ENCODE data around the gene SMARCD2. TPM values are rescaled to one million over a fixed set of nuclear protein-coding genes. Genes with fewer than 3 reads are reported as not detected.
"Not testable (repeated sequence)": the region's sequence is repeated elsewhere in the genome, so short reads cannot be mapped to it uniquely, and the experiment has no call there.

SMARCD2 gene
- total RNA-seq, 1 donor from 2014 or later: 80.7 TPM

DNA sequence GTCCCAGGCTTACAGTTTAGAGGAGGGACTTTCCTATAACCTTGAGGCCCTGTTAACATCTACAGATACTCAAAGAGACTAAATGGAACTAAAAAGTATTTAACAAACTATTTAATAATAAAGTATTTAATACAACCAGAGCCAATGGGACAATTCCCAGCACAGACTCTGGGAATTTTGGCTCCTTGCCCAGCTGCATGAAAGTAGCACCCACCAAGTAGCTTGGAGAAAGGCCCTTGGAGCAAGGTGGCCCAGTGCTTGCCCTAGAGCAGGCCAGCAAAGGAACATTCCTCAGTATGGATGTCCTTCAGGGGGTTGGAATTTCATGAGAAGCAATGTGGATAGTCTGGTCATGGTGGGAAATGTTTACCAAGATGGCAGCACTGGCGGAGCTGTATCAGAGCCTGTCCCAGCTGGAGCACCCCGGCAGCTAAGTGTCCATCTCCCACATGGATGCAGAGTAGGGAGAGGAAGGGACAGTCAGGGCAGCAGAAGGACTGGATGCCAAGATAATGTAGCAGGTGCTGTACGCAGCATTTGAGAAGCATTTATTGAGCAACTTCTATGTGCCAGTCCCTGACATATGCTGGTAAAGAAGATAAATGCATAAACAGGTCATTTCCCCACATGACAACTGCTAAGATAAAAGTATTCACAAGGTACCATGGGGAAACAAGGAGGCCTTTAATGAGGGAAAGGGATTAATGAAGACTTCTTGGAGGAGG is 5.2 kb upstream of the SMARCD2 start:
- H3K9me3 Mint-ChIP-seq: peaks cover 10% of the 10 kb centered on the region
- Histone ChIP-seq H3K9me3 (ENCODE audit: low read depth) (no peaks in the 10 kb centered on the region), H3K27ac (no peak overlapping the region), H3K27me3 (peaks cover 59% of the 10 kb centered on the region), H4K20me1 (ENCODE audit: low read depth) (no peaks in the 10 kb centered on the region), H3K36me3 (no peaks in the 10 kb centered on the region), H3K4me2 (no peak overlapping the region), H3K9ac (no peak overlapping the region), H3K4me3 (no peak overlapping the region), H3K4me1 (no peaks in the 10 kb centered on the region), H2AFZ (replicated peaks) (no peak overlapping the region), H3F3A (ENCODE audit: low read depth) (peaks cover 15% of the 10 kb centered on the region), H3K79me2 (ENCODE audit: low read depth) (no peaks in the 10 kb centered on the region)
- peak overlapping the region; percentile 28 for H3K4me3 Mint-ChIP-seq
- H3K27me3 Mint-ChIP-seq (ENCODE audit: insufficient read depth, low read depth): peaks cover 12% of the 10 kb centered on the region
- TF ChIP-seq, protein P1, sequence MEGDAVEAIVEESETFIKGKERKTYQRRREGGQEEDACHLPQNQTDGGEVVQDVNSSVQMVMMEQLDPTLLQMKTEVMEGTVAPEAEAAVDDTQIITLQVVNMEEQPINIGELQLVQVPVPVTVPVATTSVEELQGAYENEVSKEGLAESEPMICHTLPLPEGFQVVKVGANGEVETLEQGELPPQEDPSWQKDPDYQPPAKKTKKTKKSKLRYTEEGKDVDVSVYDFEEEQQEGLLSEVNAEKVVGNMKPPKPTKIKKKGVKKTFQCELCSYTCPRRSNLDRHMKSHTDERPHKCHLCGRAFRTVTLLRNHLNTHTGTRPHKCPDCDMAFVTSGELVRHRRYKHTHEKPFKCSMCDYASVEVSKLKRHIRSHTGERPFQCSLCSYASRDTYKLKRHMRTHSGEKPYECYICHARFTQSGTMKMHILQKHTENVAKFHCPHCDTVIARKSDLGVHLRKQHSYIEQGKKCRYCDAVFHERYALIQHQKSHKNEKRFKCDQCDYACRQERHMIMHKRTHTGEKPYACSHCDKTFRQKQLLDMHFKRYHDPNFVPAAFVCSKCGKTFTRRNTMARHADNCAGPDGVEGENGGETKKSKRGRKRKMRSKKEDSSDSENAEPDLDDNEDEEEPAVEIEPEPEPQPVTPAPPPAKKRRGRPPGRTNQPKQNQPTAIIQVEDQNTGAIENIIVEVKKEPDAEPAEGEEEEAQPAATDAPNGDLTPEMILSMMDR (IDR thresholded peaks at IDR 0.05): no peak
- TF ChIP-seq EZH2 (IDR thresholded peaks at IDR 0.05) (no peak), EZH2phosphoT487 (IDR thresholded peaks at IDR 0.05) (no peak)
- no peak for DNase-seq (ENCODE audit: low spot score)
- no peaks in the 10 kb centered on the region for H3K36me3 Mint-ChIP-seq
- peaks cover 10% of the 10 kb centered on the region for H3K4me1 Mint-ChIP-seq
- no peak overlapping the region for H3K27ac Mint-ChIP-seq

DNA sequence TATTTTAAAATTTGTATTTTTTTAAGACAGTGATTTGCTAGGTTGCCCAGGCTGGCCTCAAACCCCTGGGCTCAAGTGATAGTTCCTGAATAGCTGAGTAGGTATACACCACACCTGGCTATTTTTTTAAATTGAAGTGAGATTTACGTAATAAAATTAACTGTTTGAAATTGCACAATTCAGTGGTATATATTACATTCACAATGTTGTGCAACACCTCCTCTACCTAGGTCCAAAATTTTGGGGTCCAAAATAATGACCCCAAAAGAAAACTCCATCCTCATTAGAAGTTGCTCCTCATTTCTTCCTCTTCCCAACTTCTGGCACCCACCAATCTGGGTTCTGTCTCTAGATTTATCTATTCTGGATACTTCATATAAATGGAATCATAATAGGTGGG is 3.0 kb upstream of the SMARCD2 start:
- Histone ChIP-seq H3K9me3 (ENCODE audit: low read depth) (no peaks in the 10 kb centered on the region), H3K4me2 (no peak overlapping the region), H3K27me3 (peaks cover 59% of the 10 kb centered on the region), H3K79me2 (ENCODE audit: low read depth) (peaks cover 14% of the 10 kb centered on the region), H3K9ac (no peak overlapping the region), H3K27ac (no peak overlapping the region), H3F3A (ENCODE audit: low read depth) (peaks cover 23% of the 10 kb centered on the region), H4K20me1 (ENCODE audit: low read depth) (peaks cover 13% of the 10 kb centered on the region), H3K4me1 (peaks cover 7% of the 10 kb centered on the region), H2AFZ (replicated peaks) (no peak overlapping the region), H3K4me3 (no peak overlapping the region), H3K36me3 (no peaks in the 10 kb centered on the region)
- TF ChIP-seq, protein P1 (IDR thresholded peaks at IDR 0.05): no peak
- TF ChIP-seq EZH2 (IDR thresholded peaks at IDR 0.05): no peak
- TF ChIP-seq EZH2phosphoT487 (IDR thresholded peaks at IDR 0.05): no peak
- DNase-seq (ENCODE audit: low spot score): no peak
- Mint-ChIP-seq H3K4me1 (peaks cover 20% of the 10 kb centered on the region), H3K27ac (no peak overlapping the region), H3K9me3 (peaks cover 10% of the 10 kb centered on the region), H3K27me3 (ENCODE audit: insufficient read depth, low read depth) (peaks cover 12% of the 10 kb centered on the region), H3K36me3 (no peaks in the 10 kb centered on the region), H3K4me3 (no peak overlapping the region)

DNA sequence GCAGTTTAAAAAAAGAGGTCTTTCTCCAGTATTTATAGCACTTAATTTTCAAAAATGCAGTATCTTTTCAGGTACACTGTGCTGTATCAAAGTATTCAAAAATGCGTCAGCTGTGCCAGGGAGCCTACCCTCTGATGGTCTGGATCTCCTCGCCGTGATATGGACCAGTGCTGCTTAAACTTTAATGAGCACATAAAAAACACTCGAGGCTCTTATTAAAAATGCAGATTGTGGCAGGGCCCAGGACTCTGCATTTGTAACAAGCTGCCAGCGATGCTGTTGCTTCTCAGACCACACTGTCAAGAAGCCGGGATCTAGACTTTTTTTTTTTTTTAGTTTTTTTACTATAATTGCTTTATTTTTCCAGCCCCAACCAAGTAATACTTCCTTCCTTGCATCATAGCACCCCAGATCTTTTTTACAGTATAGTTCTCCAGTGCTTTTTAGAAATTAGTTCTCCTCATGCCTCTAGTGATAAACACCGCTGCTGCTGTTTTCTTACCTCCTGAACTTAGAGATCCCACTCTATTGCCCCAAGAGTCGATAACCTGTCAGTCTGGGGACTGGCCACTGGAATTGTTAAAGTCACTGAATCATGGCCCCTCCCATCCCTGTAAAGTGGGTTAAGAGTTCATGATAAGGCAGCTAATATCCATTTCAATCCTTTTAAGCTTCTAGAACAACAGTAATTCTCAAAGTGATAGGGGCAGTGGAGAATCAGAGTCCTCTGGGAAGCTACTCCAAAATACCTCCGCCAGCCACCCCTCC is 1.6 kb upstream of the SMARCD2 start:
- peaks cover 8% of the 10 kb centered on the region for H3K9me3 Mint-ChIP-seq
- Histone ChIP-seq H3K27me3 (peaks cover 50% of the 10 kb centered on the region), H3K4me3 (no peak overlapping the region), H3K36me3 (no peaks in the 10 kb centered on the region), H2AFZ (replicated peaks) (no peak overlapping the region), H3F3A (ENCODE audit: low read depth) (peaks cover 24% of the 10 kb centered on the region), H3K4me1 (peaks cover 14% of the 10 kb centered on the region), H3K9me3 (ENCODE audit: low read depth) (no peaks in the 10 kb centered on the region), H3K27ac (no peak overlapping the region), H4K20me1 (ENCODE audit: low read depth) (peaks cover 19% of the 10 kb centered on the region), H3K9ac (no peak overlapping the region), H3K79me2 (ENCODE audit: low read depth) (peaks cover 28% of the 10 kb centered on the region), H3K4me2 (peak overlapping the region; percentile 70)
- peak overlapping the region; percentile 86 for H3K4me3 Mint-ChIP-seq
- H3K36me3 Mint-ChIP-seq: no peaks in the 10 kb centered on the region
- H3K27me3 Mint-ChIP-seq (ENCODE audit: insufficient read depth, low read depth): peaks cover 6% of the 10 kb centered on the region
- no peak for DNase-seq (ENCODE audit: low spot score)
- no peak overlapping the region for H3K27ac Mint-ChIP-seq
- TF ChIP-seq, protein P1 (IDR thresholded peaks at IDR 0.05): no peak
- TF ChIP-seq EZH2phosphoT487 (IDR thresholded peaks at IDR 0.05) (no peak), EZH2 (IDR thresholded peaks at IDR 0.05) (no peak)
- peaks cover 23% of the 10 kb centered on the region for H3K4me1 Mint-ChIP-seq

DNA sequence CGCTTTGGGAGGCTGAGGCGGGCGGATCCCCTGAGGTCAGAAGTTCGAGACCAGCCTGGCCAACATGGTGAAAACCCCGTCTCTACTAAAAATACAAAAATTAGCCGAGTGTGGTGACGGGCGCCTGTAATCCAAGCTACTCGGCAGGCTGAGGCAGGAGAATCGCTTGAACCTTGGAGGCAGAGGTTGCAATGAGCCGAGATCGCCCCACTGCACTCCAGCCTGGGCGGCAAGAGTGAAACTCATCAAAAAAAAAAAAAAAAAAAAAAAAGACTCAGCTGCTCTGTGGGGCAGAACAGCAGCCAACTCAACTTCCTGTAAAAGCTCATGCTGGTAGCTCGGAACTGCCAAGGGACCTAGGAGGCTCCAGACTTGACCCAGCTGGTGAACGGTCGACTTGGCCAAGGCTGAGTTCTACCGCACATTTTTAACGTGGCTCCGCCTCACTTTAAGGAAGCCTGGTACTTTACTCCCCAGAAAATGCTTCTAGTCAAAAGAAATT is 953 bp upstream of the SMARCD2 start:
- H3K9me3 ChIP-seq (ENCODE audit: low read depth); H3K9ac ChIP-seq; H3K27me3 Mint-ChIP-seq (ENCODE audit: insufficient read depth, low read depth); DNase-seq (ENCODE audit: low spot score); H3K36me3 Mint-ChIP-seq; H3K27ac ChIP-seq; H3K27ac Mint-ChIP-seq; H3K36me3 ChIP-seq; H3K9me3 Mint-ChIP-seq: not testable (repeated sequence)
- Histone ChIP-seq H2AFZ (replicated peaks) (peak overlapping the region; percentile 58), H3K27me3 (peaks cover 44% of the 10 kb centered on the region), H3K4me2 (peak overlapping the region; percentile 70), H4K20me1 (ENCODE audit: low read depth) (peaks cover 19% of the 10 kb centered on the region), H3K79me2 (ENCODE audit: low read depth) (peaks cover 35% of the 10 kb centered on the region), H3K4me1 (peaks cover 20% of the 10 kb centered on the region), H3F3A (ENCODE audit: low read depth) (peaks cover 29% of the 10 kb centered on the region), H3K4me3 (peak overlapping the region; percentile 56)
- Mint-ChIP-seq H3K4me3 (peak overlapping the region; percentile 86), H3K4me1 (peaks cover 26% of the 10 kb centered on the region)
